GM19328 (cell line): ENCODE data around the gene KCNQ5.
"Not testable (repeated sequence)": the region's sequence is repeated elsewhere in the genome, so short reads cannot be mapped to it uniquely, and the experiment has no call there.

Source experiments
- ATAC-seq: cut with Tn5 transposase; IDR thresholded peaks from one replicate; pipeline ENCODE4 v1.9.1; 2021; ENCODE audit warnings: mild to moderate bottlenecking, moderate library complexity; ENCODE audit not compliant: unreplicated experiment

The KCNQ5 gene

GRCh38 chr6:72890233-72890632 lies 268.4 kb downstream of the KCNQ5 start:
- ATAC-seq, result no peak

- ATAC-seq, result no peak
Observed at GRCh38 chr6:72890671-72891070, 268.8 kb downstream of the KCNQ5 start.

GRCh38 chr6:72892901-72893300 lies 271.0 kb downstream of the KCNQ5 start:
- no peak for ATAC-seq

- no peak for ATAC-seq
Observed at GRCh38 chr6:72894091-72894490, 272.2 kb downstream of the KCNQ5 start.

GRCh38 chr6:72898313-72898712 lies 276.4 kb downstream of the KCNQ5 start:
- ATAC-seq, result not testable (repeated sequence)

- ATAC-seq, result no peak
Observed at GRCh38 chr6:72905705-72906478, 284.0 kb downstream of the KCNQ5 start.

GRCh38 chr6:72911463-72912155 lies 289.7 kb downstream of the KCNQ5 start:
- ATAC-seq, result no peak

- ATAC-seq, result no peak
Observed at GRCh38 chr6:72913797-72914196, 291.9 kb downstream of the KCNQ5 start.

- no peak for ATAC-seq
Observed at GRCh38 chr6:72916298-72916697, 294.4 kb downstream of the KCNQ5 start.

- ATAC-seq, result no peak
Observed at GRCh38 chr6:72916906-72917305, 295.0 kb downstream of the KCNQ5 start.

- no peak for ATAC-seq
Observed at GRCh38 chr6:72922401-72922800, 300.5 kb downstream of the KCNQ5 start.

GRCh38 chr6:72925136-72925535 lies 303.3 kb downstream of the KCNQ5 start:
- no peak for ATAC-seq

- no peak for ATAC-seq
Observed at GRCh38 chr6:72930556-72931132, 308.8 kb downstream of the KCNQ5 start.

- no peak for ATAC-seq
Observed at GRCh38 chr6:72931325-72931887, 309.5 kb downstream of the KCNQ5 start.

GRCh38 chr6:72933233-72933632 lies 311.4 kb downstream of the KCNQ5 start:
- ATAC-seq, result no peak

- no peak for ATAC-seq
Observed at GRCh38 chr6:72936766-72937559, 315.1 kb downstream of the KCNQ5 start.

- ATAC-seq, result no peak
Observed at GRCh38 chr6:72938104-72938503, 316.2 kb downstream of the KCNQ5 start.

- ATAC-seq, result no peak
Observed at GRCh38 chr6:72939004-72939403, 317.1 kb downstream of the KCNQ5 start.

- no peak for ATAC-seq
Observed at GRCh38 chr6:72940265-72940664, 318.4 kb downstream of the KCNQ5 start.

GRCh38 chr6:72941263-72941662 lies 319.4 kb downstream of the KCNQ5 start:
- no peak for ATAC-seq

GRCh38 chr6:72941751-72942150 lies 319.9 kb downstream of the KCNQ5 start:
- no peak for ATAC-seq
